ENCODE measurements around the gene MSH2.
A peak's percentile ranks its signal among the peaks of the same experiment; 100 is the strongest.
"Not testable (repeated sequence)": the region's sequence is repeated elsewhere in the genome, so short reads cannot be mapped to it uniquely, and the experiment has no call there.

Gene MSH2

GRCh38 chr2:47485751-47486300 lies 82.9 kb downstream of the MSH2 start:
- no peak for DNase-seq

- DNase-seq: no peak
Measured at GRCh38 chr2:47486841-47487497, 84.0 kb downstream of the MSH2 start.

- no peak for DNase-seq
Measured at GRCh38 chr2:47487498-47487875, 84.5 kb downstream of the MSH2 start.

GRCh38 chr2:47488870-47489584 lies 86.1 kb downstream of the MSH2 start:
- peak; percentile 58 to 85 for DNase-seq

DNA sequence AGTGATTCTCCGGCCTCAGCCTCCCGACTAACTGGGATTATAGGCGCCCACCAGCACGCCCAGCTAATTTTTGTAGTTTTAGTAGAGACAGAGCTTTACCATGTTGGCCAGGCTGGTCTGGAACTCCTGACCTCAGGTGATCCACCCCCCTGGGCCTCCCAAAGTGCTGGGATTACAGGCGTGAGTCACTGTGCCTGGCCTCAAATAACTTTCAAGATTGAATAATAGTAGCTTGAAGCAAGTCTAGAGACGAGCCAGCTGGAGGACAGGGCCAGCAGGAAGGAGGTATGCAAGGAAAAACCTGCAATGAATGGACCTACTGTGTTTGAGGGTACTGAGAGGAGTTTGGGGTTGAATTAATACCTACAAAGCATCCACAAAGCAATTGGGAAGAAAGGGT lies 87.5 kb downstream of the MSH2 start:
- DNase-seq: no peak

DNA sequence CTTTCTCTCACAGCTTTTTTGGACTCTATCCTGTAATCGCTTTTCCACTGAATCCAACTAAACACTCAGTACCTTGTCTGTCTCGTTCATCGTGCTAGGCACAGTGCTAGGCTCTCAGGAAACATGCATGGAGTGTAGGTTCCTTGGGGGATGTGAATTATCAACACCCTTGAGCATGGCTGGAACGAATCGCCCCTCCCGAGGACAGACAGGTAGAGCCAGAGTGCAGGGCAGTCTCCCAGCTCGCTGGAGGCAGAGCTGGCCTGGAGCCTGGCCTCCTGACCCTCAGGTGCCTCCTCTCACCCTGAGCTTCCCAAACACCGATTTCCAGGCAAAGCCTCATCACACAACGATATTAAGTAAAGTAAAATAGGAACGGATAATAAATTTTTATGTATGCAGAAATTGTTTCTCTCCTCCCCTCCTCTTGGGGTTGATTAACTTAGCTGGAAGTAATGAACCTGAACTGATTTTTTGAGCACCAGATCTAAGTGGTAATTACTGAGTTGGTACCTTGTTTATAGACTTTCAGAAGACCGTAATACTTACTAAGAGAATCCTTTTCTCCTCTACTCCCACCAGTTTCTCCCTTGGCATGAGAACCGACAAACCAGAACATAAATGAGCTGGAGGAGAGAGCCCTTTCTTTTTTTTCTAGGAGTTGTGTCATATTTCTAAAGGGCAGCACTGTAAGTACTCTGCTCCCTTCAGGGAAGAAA lies 90.5 kb downstream of the MSH2 start:
- DNase-seq: no peak

DNA sequence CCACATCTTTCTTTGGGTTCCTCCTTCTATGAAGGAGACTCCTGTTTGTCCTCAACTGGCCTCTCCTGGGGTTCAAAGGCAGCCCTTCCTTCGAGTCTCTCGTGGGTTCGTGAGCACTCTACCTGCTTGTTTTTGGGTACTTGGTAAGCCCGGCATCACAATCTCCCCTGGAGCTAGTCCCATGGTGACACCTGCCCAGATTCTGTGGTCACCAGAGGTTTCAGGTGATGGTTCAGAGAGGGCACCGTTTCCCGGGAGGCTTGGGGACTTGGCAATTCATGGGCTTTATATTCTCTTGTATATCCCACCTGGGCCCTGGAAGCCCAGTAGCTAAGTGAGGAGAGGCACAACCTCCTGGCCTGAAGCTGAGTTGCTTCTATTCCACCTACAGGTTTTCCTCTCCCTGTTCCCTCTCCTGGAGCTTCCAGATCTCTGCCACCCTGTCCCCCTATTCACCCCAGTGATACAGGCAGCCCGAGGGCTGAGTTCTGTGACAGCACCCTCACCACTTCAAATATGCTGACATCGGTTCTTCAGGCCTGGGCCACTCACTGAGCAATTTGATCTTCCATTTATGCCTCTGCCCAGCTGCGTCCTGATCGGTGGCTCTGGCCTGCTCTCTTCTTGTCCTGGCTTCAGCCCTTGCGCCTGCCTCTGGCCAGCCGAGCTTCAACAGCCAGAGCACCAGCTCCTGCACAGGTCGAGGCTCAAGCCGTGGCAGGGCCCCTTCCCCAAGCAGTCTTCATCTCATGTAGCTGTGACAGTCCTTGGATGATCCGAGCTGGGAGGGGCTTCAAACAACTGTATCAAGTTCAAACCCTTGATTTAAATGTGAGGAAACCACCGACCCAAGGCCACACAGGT lies 91.5 kb downstream of the MSH2 start:
- DNase-seq: no peak

DNA sequence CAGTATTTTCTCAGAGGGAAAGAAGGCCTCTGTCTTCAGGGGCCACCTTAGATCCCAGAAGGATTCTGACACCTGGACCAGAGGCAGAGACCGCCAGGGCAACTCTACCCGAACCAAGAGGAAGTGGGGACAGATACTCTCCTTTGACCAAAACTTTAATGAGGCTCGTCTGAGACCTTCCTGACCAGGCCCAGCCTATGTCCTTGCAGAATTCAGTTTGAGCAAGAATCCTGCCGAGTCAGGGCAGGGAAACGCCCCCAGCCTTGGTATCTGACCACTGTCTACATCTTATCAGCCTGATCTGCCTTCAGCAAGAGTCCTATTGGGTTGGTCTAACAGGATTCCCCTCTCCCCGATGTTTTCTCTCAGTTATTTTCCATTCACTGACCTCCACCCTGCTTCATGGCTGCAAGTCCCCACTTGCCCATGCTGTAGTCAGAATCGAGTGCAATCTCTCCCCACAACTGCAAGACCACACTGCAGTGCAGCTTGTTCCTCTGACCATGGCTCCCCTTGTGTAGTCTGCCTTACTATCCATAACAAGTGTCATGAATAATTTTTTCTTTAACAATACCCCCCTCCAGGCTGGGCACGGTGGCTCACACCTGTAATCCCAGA lies 95.0 kb downstream of the MSH2 start:
- DNase-seq: no peak

DNA sequence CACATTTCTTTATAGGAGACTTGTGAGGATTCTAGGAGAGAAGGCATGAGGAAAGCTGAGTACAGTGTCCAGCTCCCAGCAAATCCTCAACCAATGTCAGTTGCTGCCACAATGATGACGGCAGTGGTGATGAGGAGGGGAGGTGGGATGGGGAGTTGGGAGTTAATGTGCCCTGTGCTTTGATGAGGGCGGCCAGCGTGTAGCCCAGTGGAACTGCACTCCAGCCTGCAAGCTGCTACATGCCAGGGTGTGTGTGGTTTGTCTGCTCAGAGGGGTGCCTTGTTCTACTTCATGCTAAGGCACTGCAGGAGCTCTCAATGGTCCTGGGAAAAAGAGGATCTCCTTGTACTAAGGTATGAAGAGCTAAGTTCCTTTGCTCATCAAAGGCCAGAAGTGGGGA lies 96.1 kb downstream of the MSH2 start:
- no peak for DNase-seq

DNA sequence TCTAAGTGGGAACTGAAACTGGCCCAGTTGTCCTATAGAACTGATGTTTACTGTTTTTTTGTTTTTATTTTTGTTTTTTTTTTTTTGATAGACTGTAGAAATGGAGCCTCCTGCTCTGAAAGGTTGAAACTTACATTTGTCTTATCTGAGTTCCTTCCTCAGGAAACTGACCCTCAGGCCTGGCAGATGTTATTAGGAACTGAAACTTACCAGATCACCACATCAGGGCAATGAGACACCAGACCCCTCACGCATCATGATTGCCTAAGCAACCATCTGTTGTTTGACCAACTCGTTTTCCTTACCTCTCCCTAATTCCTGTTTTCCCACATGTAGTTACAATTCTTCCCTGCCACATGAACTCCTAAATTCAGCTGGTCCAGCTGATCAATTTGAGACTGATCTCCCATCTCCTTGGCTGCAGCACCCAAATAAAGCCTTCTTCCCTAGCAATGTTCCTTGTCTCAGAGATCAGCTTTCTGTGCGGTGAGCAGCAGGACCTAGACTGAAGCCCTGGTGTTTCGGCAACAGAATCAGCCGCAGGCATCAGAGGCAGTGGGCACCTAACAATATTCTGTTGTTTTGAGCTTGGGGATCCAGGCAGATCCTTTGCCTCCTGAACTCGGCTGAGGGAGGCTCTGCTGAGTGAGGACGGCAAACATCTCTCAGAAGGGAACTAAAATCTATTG lies 96.8 kb downstream of the MSH2 start:
- DNase-seq: no peak

- peak; percentile 43 to 79 for DNase-seq
Measured at GRCh38 chr2:47501374-47502200, 98.6 kb downstream of the MSH2 start.

GRCh38 chr2:47502498-47502897 lies 99.5 kb downstream of the MSH2 start:
- DNase-seq: not testable (repeated sequence)

DNA sequence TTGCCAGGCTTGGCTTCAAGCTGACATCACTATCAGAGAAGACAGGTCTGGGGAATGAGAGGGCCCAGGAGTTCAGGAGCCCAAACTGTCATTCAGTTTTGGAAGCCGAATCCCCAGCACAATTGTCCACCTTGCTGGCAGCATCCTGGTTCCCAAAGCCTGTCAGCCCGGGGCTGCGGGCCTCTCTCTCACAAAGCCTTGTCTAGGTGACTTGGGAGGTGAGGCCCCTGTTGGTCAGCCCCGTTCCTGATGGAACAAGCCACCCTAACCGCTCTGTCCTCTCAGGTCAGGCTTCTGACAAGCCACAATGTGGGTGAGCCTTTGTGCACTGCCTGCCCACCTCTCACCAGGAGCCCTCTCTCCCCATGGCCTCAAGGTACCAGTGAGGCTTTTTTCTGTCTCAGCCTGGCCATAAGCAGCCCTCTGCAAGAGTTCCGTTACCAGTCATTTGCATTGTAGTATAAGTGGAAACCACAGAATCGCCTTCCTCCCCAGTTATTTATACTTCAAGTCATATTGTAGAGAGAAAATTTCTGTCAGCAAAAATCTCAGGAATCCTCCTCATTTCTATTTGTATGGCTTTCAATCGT lies 100.6 kb downstream of the MSH2 start:
- no peak for DNase-seq

DNA sequence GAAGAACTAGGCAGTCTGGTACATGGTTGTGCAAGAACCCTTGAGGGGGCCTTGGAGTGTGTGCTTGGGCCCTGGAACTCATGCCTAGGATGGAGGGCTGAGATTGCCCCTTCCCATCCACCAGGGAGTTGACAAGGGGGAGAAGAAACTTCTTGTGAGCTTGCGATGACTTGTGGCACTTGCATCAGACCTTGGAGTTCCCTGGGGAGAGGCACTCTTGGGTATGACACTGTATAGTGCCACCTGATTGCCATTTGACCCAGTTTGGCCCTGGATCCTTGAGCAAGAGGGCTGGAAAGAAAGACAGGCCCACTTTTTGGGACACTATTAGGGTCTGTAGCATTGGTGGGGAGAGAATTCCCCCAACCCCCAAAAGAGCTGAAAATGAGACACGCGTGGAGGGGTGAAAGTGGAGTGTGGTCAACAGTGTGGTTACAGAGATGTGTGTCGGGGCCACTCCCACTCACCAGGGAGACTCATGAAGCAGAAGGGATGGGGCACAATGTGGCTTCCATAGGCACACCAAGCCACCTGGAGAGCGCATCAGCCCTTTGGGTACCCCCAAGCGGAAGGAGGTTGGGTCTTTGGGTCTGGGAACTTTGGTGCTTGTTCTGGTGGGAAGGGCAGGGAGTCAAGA lies 101.3 kb downstream of the MSH2 start:
- no peak for DNase-seq

GRCh38 chr2:47506024-47506423 lies 103.1 kb downstream of the MSH2 start:
- no peak for DNase-seq

DNA sequence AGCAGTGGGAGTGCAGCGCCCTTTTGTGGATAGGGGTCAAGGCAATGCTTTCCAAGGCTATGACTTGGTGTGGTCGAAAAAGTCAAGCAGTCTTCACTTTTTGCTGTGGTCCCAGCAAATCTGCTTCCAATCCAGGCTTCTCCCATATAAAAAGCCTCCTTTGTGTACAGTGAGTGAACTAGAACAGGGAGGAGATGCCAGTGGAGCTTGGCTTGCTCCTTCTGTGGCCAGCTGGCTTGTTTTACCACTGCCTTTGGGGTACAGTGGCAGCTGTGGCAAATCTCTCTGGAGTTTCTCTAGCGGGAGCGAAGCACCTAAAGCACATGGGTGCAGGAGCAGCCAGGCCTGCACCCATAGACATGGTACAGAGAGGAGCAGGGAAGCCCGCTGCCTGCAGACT lies 103.5 kb downstream of the MSH2 start:
- DNase-seq: no peak

- DNase-seq: no peak
Measured at GRCh38 chr2:47508080-47508479, 105.1 kb downstream of the MSH2 start.

DNA sequence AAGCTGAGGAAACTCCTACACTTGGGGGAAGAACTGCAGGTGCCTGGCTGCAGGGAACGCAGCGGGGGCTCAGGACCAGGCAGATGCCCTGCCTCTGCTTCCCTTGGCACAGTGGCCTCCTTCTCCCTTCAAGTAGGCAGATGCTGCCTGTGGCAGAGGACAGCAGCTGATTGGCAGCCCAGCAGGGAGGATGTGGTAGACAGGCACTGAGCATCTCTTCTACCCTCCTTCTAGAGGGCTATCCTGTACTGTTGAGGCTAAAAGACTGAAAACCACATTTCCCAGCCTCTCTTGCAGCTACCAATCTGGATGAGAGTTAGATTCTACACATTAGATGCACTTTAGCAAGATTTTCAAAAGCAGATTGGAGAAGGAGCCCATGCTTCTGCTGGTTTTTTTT lies 105.7 kb downstream of the MSH2 start:
- DNase-seq: no peak

DNA sequence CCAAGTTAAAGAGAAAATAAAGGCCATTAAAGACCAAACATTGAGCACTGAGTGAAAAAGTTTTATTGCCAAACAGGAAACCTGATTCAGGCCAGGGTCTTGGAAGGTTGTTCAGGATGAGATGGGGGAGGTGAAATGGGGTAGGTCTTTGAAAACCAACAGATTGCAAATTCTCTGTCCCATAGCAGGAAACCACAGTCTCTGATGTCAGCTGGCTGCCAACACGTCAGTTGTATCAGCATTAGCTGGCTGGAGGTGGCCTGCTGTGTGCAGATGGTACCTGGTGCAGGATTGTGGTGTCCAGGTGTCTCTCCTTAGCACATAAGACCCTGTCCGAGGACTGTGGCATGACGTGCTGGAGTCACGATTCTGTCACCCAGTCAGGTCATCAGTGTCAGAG lies 106.3 kb downstream of the MSH2 start:
- DNase-seq: no peak

DNA sequence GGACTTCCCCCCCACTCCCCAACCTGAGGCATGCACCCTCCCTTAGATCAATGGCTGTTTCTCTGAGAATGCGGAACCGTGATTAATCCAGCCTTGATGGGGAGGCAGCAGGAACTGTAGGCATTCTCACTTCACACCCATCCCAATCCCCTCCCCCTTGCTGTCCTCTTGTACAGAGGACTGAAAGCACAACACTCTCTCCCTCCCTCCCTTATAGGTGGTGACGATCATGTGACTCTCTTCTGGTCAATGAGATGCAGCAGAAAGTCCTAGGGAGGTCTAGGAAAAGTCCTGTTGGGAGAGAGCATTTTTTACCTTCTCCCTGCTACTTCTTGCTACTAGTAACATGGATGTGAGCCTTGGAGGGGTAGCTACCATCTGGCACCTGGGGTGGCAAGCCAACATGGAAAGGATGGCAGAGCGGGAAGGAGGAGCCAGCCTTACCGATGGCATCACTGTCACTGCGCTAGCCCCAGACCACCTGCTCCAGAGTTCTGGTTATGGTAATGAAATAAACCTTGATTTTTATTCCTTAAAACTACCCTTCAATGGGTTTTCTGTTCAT lies 106.9 kb downstream of the MSH2 start:
- DNase-seq: no peak
